Ishikawa (cell line): ENCODE measurements around the gene PACSIN3.

Experiments used
- CEBPB ChIP-seq: IDR thresholded peaks from 2 replicates; pipeline ENCODE4 v1.6.1; 2012
- CREB1 ChIP-seq: IDR thresholded peaks from 2 replicates; pipeline ENCODE4 v1.6.1; 2012; ENCODE audit warnings: low read depth
- EGR1 ChIP-seq: IDR thresholded peaks from 2 replicates; pipeline ENCODE4 v1.6.1; 2012
- EP300 ChIP-seq: IDR thresholded peaks from 2 replicates; pipeline ENCODE4 v1.6.1; 2012; ENCODE audit warnings: borderline replicate concordance
- FOXM1 ChIP-seq: IDR thresholded peaks from 2 replicates; pipeline ENCODE4 v1.6.1; 2012; ENCODE audit warnings: low read depth, borderline replicate concordance
- NFIC ChIP-seq: IDR thresholded peaks from 2 replicates; pipeline ENCODE4 v1.6.1; 2012
- RAD21 ChIP-seq: IDR thresholded peaks from 2 replicates; pipeline ENCODE4 v1.6.1; 2012; ENCODE audit warnings: low read depth
- TAF1 ChIP-seq: IDR thresholded peaks from 2 replicates; pipeline ENCODE4 v1.6.1; 2012; ENCODE audit warnings: low read depth, mild to moderate bottlenecking
- TCF12 ChIP-seq: IDR thresholded peaks from 2 replicates; pipeline ENCODE4 v1.6.1; 2012; ENCODE audit warnings: low read depth
- TEAD4 ChIP-seq: IDR thresholded peaks from 2 replicates; pipeline ENCODE4 v1.6.1; 2012
- YY1 ChIP-seq: IDR thresholded peaks from 2 replicates; pipeline ENCODE4 v1.6.1; 2012; ENCODE audit warnings: low read depth
- ZBTB7A ChIP-seq: IDR thresholded peaks from 2 replicates; pipeline ENCODE4 v1.6.1; 2012; ENCODE audit warnings: low read depth
- TF ChIP-seq, protein P1 (sequence below): IDR thresholded peaks from 2 replicates; pipeline ENCODE4 v1.6.1; 2012
- TF ChIP-seq, protein P2 (sequence below): IDR thresholded peaks from 2 replicates; pipeline ENCODE4 v1.6.1; 2012
- TF ChIP-seq, protein P3 (sequence below): IDR thresholded peaks from 2 replicates; pipeline ENCODE4 v1.6.1; 2012; ENCODE audit warnings: low read depth, mild to moderate bottlenecking

PACSIN3 gene

DNA sequence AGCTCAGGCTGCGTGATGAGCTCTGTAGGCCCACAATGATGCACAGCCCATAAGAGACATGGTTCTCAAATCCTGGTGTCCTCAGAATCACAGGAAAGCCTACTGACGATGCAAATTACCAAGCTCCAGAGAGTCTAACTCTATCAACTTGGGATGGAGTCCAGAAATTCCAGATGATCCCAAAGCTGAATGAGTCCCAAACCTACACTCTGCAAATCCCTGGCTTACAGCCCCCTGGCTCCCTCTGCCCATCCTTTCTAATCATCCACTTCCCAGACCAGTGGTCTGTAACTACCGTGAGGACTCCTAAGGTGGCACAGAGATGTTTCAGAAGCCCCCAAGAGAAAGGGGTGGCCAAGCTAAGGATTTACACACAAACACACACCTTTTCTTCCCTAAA is 23.0 kb downstream of the PACSIN3 start:
- no peak for TF ChIP-seq FOXM1

DNA sequence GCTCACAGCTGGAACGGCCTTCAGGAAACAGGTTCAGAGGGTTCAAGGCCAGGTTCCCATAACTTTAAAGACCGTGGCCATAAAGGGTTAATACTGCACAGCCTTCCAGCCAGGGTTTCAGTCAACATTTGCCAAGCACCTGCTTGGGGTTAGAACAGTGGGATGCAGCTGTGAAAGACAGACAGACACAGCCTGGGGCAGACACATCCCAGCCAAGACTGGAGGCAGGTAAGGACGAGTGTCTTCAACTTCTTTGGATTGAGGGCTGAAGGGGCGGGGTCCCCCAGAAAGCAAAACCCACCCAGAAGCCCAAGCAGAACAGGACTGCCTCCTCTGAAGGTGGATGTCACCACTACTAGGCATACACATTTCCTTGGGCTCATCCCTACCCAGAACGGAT is 23.8 kb downstream of the PACSIN3 start:
- TF ChIP-seq TCF12 (no peak), RAD21 (no peak), EP300 (no peak), YY1 (no peak), NFIC (no peak)
- TF ChIP-seq, protein P1, sequence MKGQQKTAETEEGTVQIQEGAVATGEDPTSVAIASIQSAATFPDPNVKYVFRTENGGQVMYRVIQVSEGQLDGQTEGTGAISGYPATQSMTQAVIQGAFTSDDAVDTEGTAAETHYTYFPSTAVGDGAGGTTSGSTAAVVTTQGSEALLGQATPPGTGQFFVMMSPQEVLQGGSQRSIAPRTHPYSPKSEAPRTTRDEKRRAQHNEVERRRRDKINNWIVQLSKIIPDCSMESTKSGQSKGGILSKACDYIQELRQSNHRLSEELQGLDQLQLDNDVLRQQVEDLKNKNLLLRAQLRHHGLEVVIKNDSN = no peak

DNA sequence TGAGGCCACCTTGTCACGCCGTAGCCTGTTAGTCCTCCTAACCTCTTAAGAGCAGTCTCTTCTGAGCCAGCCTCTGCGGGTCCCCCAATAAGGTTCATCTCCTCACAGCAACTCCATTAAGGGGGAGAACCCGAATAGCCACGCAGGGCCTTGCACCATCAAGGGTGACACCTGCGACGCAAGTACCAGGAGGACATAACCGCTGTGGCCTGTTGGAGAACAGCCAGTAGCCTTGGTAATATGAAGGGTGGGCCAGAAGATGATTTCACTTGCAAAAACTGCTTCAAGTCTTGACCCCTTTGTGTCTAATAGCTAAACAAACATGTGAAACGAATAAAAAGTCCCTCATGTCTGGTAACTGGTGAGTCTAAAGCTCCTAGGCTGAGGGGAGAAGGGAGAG is 24.3 kb downstream of the PACSIN3 start:
- no peak for TF ChIP-seq FOXM1
- TF ChIP-seq NFIC = no peak
- no peak for TF ChIP-seq TCF12
- TF ChIP-seq, protein P2, sequence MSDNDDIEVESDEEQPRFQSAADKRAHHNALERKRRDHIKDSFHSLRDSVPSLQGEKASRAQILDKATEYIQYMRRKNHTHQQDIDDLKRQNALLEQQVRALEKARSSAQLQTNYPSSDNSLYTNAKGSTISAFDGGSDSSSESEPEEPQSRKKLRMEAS = no peak
- TF ChIP-seq TAF1 = no peak

DNA sequence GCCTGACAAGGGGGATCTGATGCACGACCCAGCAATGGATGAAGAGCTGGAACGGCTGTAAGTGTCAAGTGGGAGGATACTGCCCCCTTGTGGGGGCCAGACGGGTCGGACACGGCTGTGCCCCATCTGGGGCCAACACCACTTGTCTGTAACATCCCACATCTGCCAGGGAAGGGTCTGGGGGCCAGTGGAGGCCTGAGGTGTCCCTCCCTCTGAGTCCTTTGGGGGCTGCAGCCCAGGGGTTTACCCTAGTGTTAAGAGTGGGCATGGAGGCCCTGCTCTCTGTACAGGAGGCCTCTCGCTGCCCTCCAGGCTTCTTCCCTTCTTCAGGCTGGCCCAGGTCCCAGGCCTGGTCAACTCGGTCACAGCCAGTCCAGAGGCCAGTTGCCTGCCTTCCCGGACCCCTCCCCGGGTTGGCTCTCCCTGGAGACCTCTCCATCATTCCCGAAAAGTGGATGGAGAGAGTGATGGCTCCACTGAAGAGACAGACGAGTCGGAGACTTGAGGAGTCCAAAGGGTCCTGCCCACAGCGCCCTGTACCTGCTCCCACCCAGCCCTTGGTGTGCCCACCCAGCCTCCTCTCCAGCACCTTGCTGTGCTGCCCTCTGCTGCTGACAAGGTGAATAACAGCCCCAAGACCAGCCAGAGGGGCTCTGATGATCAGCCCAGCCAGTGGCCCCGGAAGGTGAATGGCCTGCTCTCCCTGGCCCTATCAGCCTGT is 24.9 kb downstream of the PACSIN3 start:
- TF ChIP-seq ZBTB7A (peak; percentile 28; the same call in 1 of the 2 replicates), RAD21 (peak; percentile 58), TAF1 (no peak)

DNA sequence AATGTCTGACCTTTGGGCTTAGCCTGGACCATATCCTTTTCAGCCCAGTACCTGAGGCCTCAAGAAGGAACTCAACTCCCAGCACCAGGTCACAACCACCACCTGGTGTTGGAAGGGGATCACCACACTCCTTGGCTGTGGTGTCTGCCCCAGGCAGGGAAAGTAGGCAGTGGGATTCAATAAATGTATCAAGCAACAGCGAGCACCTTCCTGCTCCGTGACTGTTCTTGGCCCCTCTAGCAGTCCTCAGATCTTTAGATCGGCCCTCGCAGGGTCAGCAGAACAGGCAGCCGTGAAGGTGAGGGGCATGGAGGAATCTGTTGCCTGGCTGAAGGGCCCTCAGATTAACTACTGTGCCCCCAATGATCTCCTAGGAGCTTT is 25.5 kb downstream of the PACSIN3 start:
- no peak for TF ChIP-seq EP300
- TF ChIP-seq, protein P2 = no peak
- TF ChIP-seq YY1 = no peak
- no peak for TF ChIP-seq TEAD4
- no peak for TF ChIP-seq FOXM1
- no peak for TF ChIP-seq NFIC
- TF ChIP-seq CREB1 = no peak
- TF ChIP-seq, protein P1 = no peak
- TF ChIP-seq, protein P3, sequence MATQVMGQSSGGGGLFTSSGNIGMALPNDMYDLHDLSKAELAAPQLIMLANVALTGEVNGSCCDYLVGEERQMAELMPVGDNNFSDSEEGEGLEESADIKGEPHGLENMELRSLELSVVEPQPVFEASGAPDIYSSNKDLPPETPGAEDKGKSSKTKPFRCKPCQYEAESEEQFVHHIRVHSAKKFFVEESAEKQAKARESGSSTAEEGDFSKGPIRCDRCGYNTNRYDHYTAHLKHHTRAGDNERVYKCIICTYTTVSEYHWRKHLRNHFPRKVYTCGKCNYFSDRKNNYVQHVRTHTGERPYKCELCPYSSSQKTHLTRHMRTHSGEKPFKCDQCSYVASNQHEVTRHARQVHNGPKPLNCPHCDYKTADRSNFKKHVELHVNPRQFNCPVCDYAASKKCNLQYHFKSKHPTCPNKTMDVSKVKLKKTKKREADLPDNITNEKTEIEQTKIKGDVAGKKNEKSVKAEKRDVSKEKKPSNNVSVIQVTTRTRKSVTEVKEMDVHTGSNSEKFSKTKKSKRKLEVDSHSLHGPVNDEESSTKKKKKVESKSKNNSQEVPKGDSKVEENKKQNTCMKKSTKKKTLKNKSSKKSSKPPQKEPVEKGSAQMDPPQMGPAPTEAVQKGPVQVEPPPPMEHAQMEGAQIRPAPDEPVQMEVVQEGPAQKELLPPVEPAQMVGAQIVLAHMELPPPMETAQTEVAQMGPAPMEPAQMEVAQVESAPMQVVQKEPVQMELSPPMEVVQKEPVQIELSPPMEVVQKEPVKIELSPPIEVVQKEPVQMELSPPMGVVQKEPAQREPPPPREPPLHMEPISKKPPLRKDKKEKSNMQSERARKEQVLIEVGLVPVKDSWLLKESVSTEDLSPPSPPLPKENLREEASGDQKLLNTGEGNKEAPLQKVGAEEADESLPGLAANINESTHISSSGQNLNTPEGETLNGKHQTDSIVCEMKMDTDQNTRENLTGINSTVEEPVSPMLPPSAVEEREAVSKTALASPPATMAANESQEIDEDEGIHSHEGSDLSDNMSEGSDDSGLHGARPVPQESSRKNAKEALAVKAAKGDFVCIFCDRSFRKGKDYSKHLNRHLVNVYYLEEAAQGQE = no peak
- TF ChIP-seq TAF1 = no peak
- TF ChIP-seq CEBPB = no peak
- no peak for TF ChIP-seq ZBTB7A
- no peak for TF ChIP-seq TCF12
- no peak for TF ChIP-seq RAD21
- TF ChIP-seq EGR1 = no peak

DNA sequence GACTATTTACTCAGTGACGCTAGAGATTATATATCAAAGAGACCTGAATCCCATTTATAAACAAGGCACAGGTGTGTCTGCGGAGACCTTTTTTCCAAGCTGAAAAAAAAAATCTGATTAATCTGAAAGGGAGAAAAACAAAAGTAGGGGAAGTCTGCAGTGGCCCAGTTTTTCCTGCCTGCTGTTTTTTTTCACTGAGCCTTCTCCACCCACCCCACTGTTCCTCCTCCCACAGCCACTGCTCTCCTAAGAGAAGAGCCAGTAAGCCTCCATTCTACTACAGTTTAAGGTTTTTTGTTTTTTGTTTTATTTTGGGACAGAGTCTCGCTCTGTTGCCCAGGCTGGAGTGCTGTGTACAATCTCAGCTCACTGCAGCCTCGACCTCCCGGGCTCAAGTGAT is 28.0 kb downstream of the PACSIN3 start:
- TF ChIP-seq YY1 (no peak), CREB1 (no peak), EGR1 (no peak), TAF1 (no peak), ZBTB7A (no peak), CEBPB (no peak), FOXM1 (no peak), TEAD4 (no peak), RAD21 (no peak)
- TF ChIP-seq, protein P1 = no peak
- TF ChIP-seq, protein P2 = no peak

DNA sequence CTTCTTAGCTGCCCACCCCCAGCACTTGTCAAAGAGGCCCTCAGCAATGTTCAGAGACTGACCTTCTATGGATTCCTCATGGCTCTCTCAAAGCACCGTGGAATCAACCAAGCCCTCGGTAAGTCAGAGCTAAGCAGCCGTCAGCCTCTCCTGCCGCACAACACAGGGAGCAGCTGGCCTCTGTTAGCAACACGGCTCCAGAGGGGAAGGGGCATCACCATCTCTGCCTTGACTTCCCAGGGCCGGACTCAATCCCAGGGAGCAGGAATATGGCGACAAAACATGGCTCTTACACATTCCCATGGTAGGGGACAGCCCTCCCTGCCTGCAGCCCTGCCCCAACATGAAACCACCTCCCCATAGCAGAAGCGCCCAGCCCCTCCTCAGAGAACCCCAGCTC is 28.4 kb downstream of the PACSIN3 start:
- TF ChIP-seq TAF1 (no peak), ZBTB7A (no peak), TCF12 (no peak), TEAD4 (no peak), YY1 (no peak), RAD21 (no peak), CEBPB (no peak)
- TF ChIP-seq, protein P1 = no peak
- TF ChIP-seq, protein P3 = no peak
